Thyroid gland (tissue), 4 donors: ENCODE data around the gene BEND7. TPM values are rescaled to one million over a fixed set of nuclear protein-coding genes. Genes with fewer than 3 reads are reported as not detected.
A peak's percentile ranks its signal among the peaks of the same experiment; 100 is the strongest.

Experiments used
- DNase-seq, 2 donors: peaks; one replicate each; pipeline ENCODE4 v3.0.0-alpha.2; 2019
- H3K27ac ChIP-seq, 3 donors: fragments of 200-600 bp; sonication (generic); 1 replicate in 2 of 3; 2 replicates in 1 of 3; pipeline ENCODE4 v1.5.1; 2016 to 2019; ENCODE audit warnings: mild to moderate bottlenecking in 1 of 3, moderate library complexity in 1 of 3
- H3K27me3 ChIP-seq: fragments of 200-600 bp; sonication (generic); one replicate; pipeline ENCODE4 v1.5.1; 2019
- H3K36me3 ChIP-seq, 2 donors: fragments of 200-600 bp; sonication (generic); one replicate each; pipeline ENCODE4 v1.5.1; 2016 to 2019
- H3K4me1 ChIP-seq, 2 donors: fragments of 200-600 bp; sonication (generic); one replicate each; pipeline ENCODE4 v1.5.1; 2017 to 2019
- H3K4me3 ChIP-seq, 3 donors: fragments of 200-600 bp; sonication (generic); replicated peaks in 1 of 3; 1 replicate in 2 of 3; 2 replicates in 1 of 3; pipeline ENCODE4 v1.5.1; 2016; ENCODE audit warnings: mild to moderate bottlenecking in 1 of 3
- H3K9me3 ChIP-seq: fragments of 200-600 bp; sonication (generic); one replicate; pipeline ENCODE4 v1.5.1; 2017
- POLR2A ChIP-seq, 2 donors: fragments of 450-650 bp; IDR thresholded peaks; one replicate each; pipeline ENCODE4 v1.6.1; 2017; ENCODE audit warnings: antibody characterized with exemption in 2 of 2, mild to moderate bottlenecking in 2 of 2, moderate library complexity in 1 of 2
- WGBS, 2 donors: methylation state at CpG; one replicate each; pipeline ENCODE4 v1.1.5; 2017; 5-methylcytosine and 5-hydroxymethylcytosine counted together
- intact Hi-C: fragments of 100-400 bp; cut with DNase I; formaldehyde crosslinking; loops from one replicate; pipeline ENCODE4 v1.15.1; 2023
- total RNA-seq, 4 donors: library from RNA; depleted of rRNA; stranded (reverse); fragments of >200 nt; gene quantifications; one replicate each; pipeline ENCODE4 v1.2.3, GENCODE V29; 2016
- TF ChIP-seq, protein P1 (sequence below), 6 experiments: fragments of 200-600 bp in 3 of 6; fragments of 450-650 bp in 3 of 6; sonication (generic) in 3 of 6; IDR thresholded peaks; one replicate each; pipeline ENCODE4 v1.5.1; 2016 to 2019; ENCODE audit warnings: antibody characterized with exemption in 6 of 6, mild to moderate bottlenecking in 2 of 6, inconsistent platforms in 1 of 6, moderate library complexity in 1 of 6

The BEND7 gene
- total RNA-seq, 4 donors from 2014 or later = 51.3 to 106 (median 84.3) TPM

DNA sequence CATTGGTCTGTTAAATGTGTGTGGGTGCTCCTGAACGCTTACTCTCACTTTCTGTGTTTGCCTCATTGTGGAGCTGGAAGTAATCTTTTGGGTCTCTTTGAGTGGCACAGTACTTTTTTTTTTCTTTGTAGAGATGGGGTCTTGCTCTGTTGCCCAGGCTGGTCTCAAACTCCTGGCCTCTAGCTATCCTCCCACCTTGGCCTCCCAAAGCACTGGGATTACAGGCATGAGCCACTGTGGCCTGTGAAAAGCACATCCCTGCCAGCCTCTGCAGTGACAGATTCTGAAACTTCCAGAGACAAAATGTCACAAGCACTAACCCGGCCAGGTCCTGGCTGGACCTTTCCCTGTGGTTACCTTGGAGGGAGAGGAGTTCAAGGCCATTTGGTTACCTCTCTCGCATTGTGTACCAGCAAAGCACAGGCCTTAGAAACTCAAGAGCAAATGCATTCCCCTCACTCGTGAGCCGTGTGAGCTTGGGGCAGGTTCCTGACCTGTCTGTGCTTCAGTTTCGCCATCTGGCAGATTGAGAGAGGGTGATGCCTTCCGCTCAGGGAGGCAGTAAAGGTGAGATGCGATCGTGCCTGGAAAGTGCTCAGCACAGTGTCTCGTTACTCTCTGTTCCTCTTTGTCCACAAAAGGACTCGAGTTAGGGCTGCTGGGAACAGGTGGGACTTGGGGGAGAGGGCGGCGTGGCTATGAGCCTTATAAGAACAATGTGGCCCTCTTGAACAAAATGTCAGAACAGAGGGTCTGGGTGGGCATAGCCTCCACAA is 108.1 kb downstream of the BEND7 start:
- H3K4me3 ChIP-seq = no peak overlapping the region
- intact Hi-C loops = no loop called here
- no peak for TF ChIP-seq POLR2A (IDR thresholded peaks at IDR 0.05)
- TF ChIP-seq, protein P1, sequence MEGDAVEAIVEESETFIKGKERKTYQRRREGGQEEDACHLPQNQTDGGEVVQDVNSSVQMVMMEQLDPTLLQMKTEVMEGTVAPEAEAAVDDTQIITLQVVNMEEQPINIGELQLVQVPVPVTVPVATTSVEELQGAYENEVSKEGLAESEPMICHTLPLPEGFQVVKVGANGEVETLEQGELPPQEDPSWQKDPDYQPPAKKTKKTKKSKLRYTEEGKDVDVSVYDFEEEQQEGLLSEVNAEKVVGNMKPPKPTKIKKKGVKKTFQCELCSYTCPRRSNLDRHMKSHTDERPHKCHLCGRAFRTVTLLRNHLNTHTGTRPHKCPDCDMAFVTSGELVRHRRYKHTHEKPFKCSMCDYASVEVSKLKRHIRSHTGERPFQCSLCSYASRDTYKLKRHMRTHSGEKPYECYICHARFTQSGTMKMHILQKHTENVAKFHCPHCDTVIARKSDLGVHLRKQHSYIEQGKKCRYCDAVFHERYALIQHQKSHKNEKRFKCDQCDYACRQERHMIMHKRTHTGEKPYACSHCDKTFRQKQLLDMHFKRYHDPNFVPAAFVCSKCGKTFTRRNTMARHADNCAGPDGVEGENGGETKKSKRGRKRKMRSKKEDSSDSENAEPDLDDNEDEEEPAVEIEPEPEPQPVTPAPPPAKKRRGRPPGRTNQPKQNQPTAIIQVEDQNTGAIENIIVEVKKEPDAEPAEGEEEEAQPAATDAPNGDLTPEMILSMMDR (IDR thresholded peaks at IDR 0.05) = no peak
- H3K4me1 ChIP-seq = peaks cover 10 to 16% of the 10 kb centered on the region in 2 donors
- H3K9me3 ChIP-seq = no peaks in the 10 kb centered on the region
- 93 to 96% methylated on average over 13 of the region's 13 CpGs for WGBS, 2 donors
- no peak overlapping the region for H3K27ac ChIP-seq
- DNase-seq = no peak
- H3K27me3 ChIP-seq = no peaks in the 10 kb centered on the region
- no peaks in the 10 kb centered on the region for H3K36me3 ChIP-seq

DNA sequence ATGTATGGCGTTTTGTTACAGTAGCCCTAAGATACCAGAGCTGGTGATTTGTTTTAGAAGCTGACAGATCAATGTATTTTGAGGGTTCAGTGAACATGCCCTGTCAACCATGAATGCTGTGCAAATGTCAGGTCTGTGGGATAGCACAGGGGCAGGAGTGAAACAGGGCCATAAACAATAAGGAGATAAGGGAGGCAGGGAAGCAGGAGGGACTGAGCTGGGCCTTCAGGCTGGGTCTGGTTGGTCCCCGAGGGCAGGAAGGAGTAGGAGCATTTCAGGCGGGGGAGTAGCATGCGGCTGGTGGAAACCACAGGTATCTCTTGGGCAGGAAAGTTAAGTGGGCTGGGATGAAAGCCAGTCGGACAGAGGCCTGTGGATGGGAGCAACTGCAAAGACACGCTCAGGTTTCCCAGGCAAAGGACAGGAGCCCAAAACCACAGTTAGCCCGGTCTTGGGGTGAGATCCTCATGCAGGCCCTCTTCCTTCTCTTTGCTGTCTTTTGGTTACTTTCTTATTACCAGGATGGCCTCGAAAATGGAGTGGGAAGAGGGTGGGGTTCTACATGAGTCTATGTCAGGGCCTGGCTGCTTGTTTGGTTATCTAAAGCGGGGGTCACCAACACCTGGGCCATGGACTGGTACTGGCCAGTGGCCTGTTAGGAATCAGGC is 111.2 kb downstream of the BEND7 start:
- Histone ChIP-seq H3K27ac (no peak overlapping the region), H3K36me3 (no peaks in the 10 kb centered on the region), H3K27me3 (no peaks in the 10 kb centered on the region), H3K4me3 (no peak overlapping the region), H3K4me1 (peaks cover 10 to 16% of the 10 kb centered on the region in 2 donors), H3K9me3 (no peaks in the 10 kb centered on the region)
- WGBS, 2 donors = 69 to 81% methylated on average over 9 of the region's 9 CpGs
- intact Hi-C loops = no loop called here
- peak in 1 of 2 donors; percentile 15 for DNase-seq
- no peak for TF ChIP-seq POLR2A (IDR thresholded peaks at IDR 0.05)
- TF ChIP-seq, protein P1 (IDR thresholded peaks at IDR 0.05) = no peak

DNA sequence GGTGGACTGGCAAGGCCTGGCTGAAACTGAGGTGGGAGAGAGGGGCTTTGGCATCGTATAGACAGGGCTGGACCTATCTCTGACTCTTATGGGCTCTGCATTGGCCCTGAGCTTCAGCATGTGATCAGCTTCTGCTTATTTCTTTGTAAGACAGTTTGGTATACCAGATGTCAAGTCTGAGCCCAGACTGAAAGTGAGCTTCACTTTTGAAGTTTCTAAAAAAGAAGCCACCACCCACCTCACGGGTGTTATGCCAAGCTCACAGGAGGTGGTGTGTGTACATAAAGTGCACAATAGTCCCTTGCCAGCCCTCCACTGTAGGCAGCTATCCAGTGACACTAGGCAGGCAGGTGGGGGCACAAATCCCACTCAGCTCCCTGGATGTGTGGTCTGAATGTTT is 112.1 kb downstream of the BEND7 start:
- Histone ChIP-seq H3K9me3 (no peaks in the 10 kb centered on the region), H3K36me3 (no peaks in the 10 kb centered on the region), H3K4me1 (peaks cover 10 to 16% of the 10 kb centered on the region in 2 donors), H3K27me3 (no peaks in the 10 kb centered on the region), H3K27ac (peak overlapping the region in 1 of 3 donors; percentile 2), H3K4me3 (no peak overlapping the region)
- TF ChIP-seq POLR2A (IDR thresholded peaks at IDR 0.05) = no peak
- TF ChIP-seq, protein P1 (IDR thresholded peaks at IDR 0.05) = no peak
- intact Hi-C loops = no loop called here
- WGBS, 2 donors = 67 to 88% methylated on average over 2 of the region's 2 CpGs
- DNase-seq = no peak

DNA sequence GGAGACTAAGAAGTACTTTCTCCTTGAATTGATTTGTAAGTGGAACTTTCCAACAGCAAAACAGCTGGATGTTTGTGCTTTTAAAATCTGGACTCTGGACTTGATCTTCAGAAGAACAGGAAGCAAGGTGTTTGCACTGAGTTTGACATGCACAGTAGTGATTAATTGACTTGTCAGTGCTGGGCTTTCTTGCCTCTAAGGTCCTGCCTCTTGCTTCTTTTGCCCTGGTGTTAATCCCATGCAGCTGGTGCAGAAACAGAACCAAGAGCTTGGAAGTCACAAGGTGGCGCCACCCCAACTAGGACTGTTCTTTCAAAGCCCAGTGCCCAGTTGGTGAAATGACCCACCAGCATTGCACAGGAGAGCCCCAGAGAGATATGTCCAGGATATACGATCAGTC is 114.0 kb downstream of the BEND7 start:
- Histone ChIP-seq H3K36me3 (no peaks in the 10 kb centered on the region), H3K27me3 (no peaks in the 10 kb centered on the region), H3K9me3 (no peaks in the 10 kb centered on the region), H3K4me1 (peaks cover 10 to 15% of the 10 kb centered on the region in 2 donors), H3K4me3 (no peak overlapping the region), H3K27ac (no peak overlapping the region)
- WGBS, 2 donors = 89 to 96% methylated on average over 2 of the region's 2 CpGs
- DNase-seq = peak in 1 of 2 donors; percentile 27
- intact Hi-C loops = no loop called here
- TF ChIP-seq, protein P1 (IDR thresholded peaks at IDR 0.05) = no peak
- TF ChIP-seq POLR2A (IDR thresholded peaks at IDR 0.05) = no peak

DNA sequence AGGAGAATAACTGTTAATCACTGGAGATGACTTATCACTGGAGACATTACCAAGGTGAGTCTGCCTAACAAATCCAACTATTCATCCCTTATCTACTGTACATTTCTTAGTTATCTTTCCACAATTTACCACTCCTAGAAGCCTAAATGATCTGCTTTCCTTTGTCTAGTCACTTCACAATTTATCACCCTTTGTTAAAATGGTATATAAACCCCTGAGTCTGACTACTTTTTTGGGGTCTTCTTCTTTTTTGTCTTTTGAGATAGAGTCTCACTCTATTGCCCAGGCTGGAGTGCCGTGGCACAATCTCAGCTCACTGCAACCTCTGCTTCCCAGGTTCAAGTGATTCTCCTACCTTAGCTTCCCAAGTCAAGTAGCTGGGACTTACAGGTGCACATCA is 114.7 kb downstream of the BEND7 start:
- Histone ChIP-seq H3K9me3 (no peaks in the 10 kb centered on the region), H3K27me3 (no peaks in the 10 kb centered on the region), H3K4me1 (peaks cover 6 to 9% of the 10 kb centered on the region in 2 donors), H3K36me3 (no peaks in the 10 kb centered on the region), H3K4me3 (no peak overlapping the region), H3K27ac (no peak overlapping the region)
- intact Hi-C loops = no loop called here
- 90 to 92% methylated on average over 1 of the region's 1 CpG for WGBS, 2 donors
- no peak for DNase-seq
- no peak for TF ChIP-seq POLR2A (IDR thresholded peaks at IDR 0.05)
- TF ChIP-seq, protein P1 (IDR thresholded peaks at IDR 0.05) = no peak
